HCT116 (cell line): ENCODE measurements around the gene AP5Z1. TPM values are rescaled to one million over a fixed set of nuclear protein-coding genes. Genes with fewer than 3 reads are reported as not detected.

Experiments
- ATAC-seq: fragments of 200-7000 bp; cut with Tn5 transposase; 2 replicates; pipeline ENCODE4 v1.9.1; 2020; ENCODE audit warnings: mild to moderate bottlenecking, moderate library complexity
- BruUV-seq: library from RNA; stranded (reverse); fragments of 400-500 nt; replicated peaks from 2 replicates; lab custom pipeline; 2021; lab: Mats Ljungman, UMichigan
- CTCF ChIA-PET: fragments of 300-600 bp; sonication (Branson Sonifier 250); formaldehyde crosslinking; loops from one replicate; lab custom pipeline; 2021; ENCODE audit warnings: antibody characterized with exemption; lab: Charles Lee
- POLR2A ChIA-PET: fragments of 300-600, 350-600 bp; sonication (Branson Sonifier 250); formaldehyde crosslinking; loops from one replicate; lab custom pipeline; 2021; ENCODE audit warnings: antibody characterized with exemption; lab: Charles Lee
- RAD21 ChIA-PET, 2 experiments: fragments of 300-600 bp; sonication (Branson Sonifier 250); formaldehyde crosslinking; loops; one replicate each; lab custom pipeline; 2023; ENCODE audit warnings: low total read pairs in 2 of 2; ENCODE audit not compliant: uncharacterized antibody in 2 of 2, unreplicated experiment in 2 of 2, low non-redundant PET in 1 of 2; lab: Charles Lee
- DNase-seq: peaks from one replicate; pipeline ENCODE4 v3.0.0-alpha.2; 2010; ENCODE audit warnings: low read depth, low spot score
- H2AFZ ChIP-seq: fragments of 200-600 bp; shearing (Covaris generic), sonication (generic); 2 replicates; pipeline ENCODE4 v1.6.1; 2017; ENCODE audit warnings: low read depth, mixed run types, mixed read lengths, antibody characterized with exemption, low read length; ENCODE audit not compliant: poor library complexity, severe bottlenecking
- H3K27ac ChIP-seq: 2 replicates; pipeline ENCODE4 v1.5.1; 2012; ENCODE audit warnings: low read depth, low read length
- H3K27me3 ChIP-seq: fragments of 200-600 bp; sonication (generic); 2 replicates; pipeline ENCODE4 v1.6.1; 2016; ENCODE audit warnings: mixed run types, low read length, mixed read lengths; ENCODE audit not compliant: insufficient read depth
- H3K36me3 ChIP-seq, 2 experiments: fragments of 200-500 bp in 1 of 2; fragments of 200-600 bp in 1 of 2; sonication (Bioruptor generic) in 1 of 2; sonication (generic) in 1 of 2; 2 replicates each; pipeline versions ENCODE4 v1.5.1 to v1.6.1; 2014 to 2016; ENCODE audit warnings: low read length in 2 of 2, inconsistent platforms in 1 of 2, mixed read lengths in 1 of 2, mixed run types in 1 of 2; ENCODE audit not compliant: insufficient read depth in 2 of 2, control insufficient read depth in 1 of 2
- H3K4me1 ChIP-seq, 2 experiments: fragments of 200-600 bp in 1 of 2; sonication (generic) in 1 of 2; 2 replicates each; pipeline versions ENCODE4 v1.5.1 to v1.6.1; 2012 to 2017; ENCODE audit warnings: low read length in 2 of 2, inconsistent platforms in 1 of 2, mild to moderate bottlenecking in 1 of 2, mixed read lengths in 1 of 2, mixed run types in 1 of 2, moderate library complexity in 1 of 2; ENCODE audit not compliant: insufficient read depth in 2 of 2, control insufficient read depth in 1 of 2
- H3K4me2 ChIP-seq: fragments of 200-600 bp; sonication (generic); 2 replicates; pipeline ENCODE4 v1.6.1; 2017; ENCODE audit warnings: mixed run types, low read length, mixed read lengths
- H3K4me3 ChIP-seq, 2 experiments: fragments of 200-600 bp in 1 of 2; sonication (generic) in 1 of 2; replicated peaks in 1 of 2; 2 replicates each; pipeline ENCODE4 v1.5.1; 2011 to 2016; ENCODE audit warnings: low read length in 2 of 2, control low read depth in 1 of 2, low read depth in 1 of 2, mild to moderate bottlenecking in 1 of 2, mixed read lengths in 1 of 2, mixed run types in 1 of 2
- H3K79me2 ChIP-seq: fragments of 200-600 bp; sonication (generic); 2 replicates; pipeline ENCODE4 v1.6.1; 2017; ENCODE audit warnings: mild to moderate bottlenecking, mixed run types, low read length, moderate library complexity, mixed read lengths; ENCODE audit not compliant: insufficient read depth
- H3K9ac ChIP-seq: fragments of 200-600 bp; sonication (generic); 2 replicates; pipeline ENCODE4 v1.6.1; 2016; ENCODE audit warnings: low read length, mixed read lengths
- H3K9me2 ChIP-seq: fragments of 200-600 bp; sonication (generic), shearing (Covaris generic); 2 replicates; pipeline ENCODE4 v1.6.1; 2017; ENCODE audit warnings: mixed run types, mild to moderate bottlenecking, moderate library complexity; ENCODE audit not compliant: insufficient read depth
- H3K9me3 ChIP-seq, 2 experiments: fragments of 200-500 bp in 1 of 2; fragments of 200-600 bp in 1 of 2; sonication (Bioruptor generic) in 1 of 2; sonication (generic) in 1 of 2; 2 replicates each; pipeline ENCODE4 v1.6.1; 2014 to 2017; ENCODE audit warnings: low read length in 2 of 2, mixed read lengths in 2 of 2, inconsistent platforms in 1 of 2, low read depth in 1 of 2, mild to moderate bottlenecking in 1 of 2, mixed run types in 1 of 2, moderate library complexity in 1 of 2; ENCODE audit not compliant: control insufficient read depth in 1 of 2, insufficient read depth in 1 of 2
- H4K20me1 ChIP-seq: fragments of 200-600 bp; sonication (generic), shearing (Covaris generic); 2 replicates; pipeline ENCODE4 v1.6.1; 2017; ENCODE audit warnings: mixed run types, mild to moderate bottlenecking, moderate library complexity; ENCODE audit not compliant: insufficient read depth
- EGR1 ChIP-seq: IDR thresholded peaks from 2 replicates; pipeline ENCODE4 v1.6.1; 2012; ENCODE audit warnings: low read depth
- EZH2phosphoT487 ChIP-seq: fragments of 200-600 bp; IDR thresholded peaks from 2 replicates; pipeline ENCODE4 v1.6.1; 2018; ENCODE audit warnings: antibody characterized with exemption, borderline replicate concordance
- JUND ChIP-seq: IDR thresholded peaks from 2 replicates; pipeline ENCODE4 v1.6.1; 2012
- RAD21 ChIP-seq: IDR thresholded peaks from 2 replicates; pipeline ENCODE4 v1.6.1; 2012; ENCODE audit warnings: low read depth, mild to moderate bottlenecking
- TCF7L2 ChIP-seq: IDR thresholded peaks from 2 replicates; pipeline ENCODE4 v1.7.0; 2011; ENCODE audit warnings: borderline replicate concordance, inconsistent platforms; ENCODE audit not compliant: insufficient read depth, insufficient read length; ENCODE audit errors: extremely low read depth
- YY1 ChIP-seq: IDR thresholded peaks from 2 replicates; pipeline ENCODE4 v1.6.1; 2011; ENCODE audit warnings: low read length, low read depth, moderate library complexity, mild to moderate bottlenecking; ENCODE audit not compliant: insufficient replicate concordance; ENCODE audit errors: extremely low read depth
- intact Hi-C: fragments of 100-400 bp; cut with micrococcal nuclease; formaldehyde crosslinking; loops from 2 replicates; pipeline ENCODE4 v1.10.0; 2022
- total RNA-seq: library from RNA; stranded (reverse); gene quantifications from one replicate; pipeline ENCODE4 v1.2.1, GENCODE V29; 2021; ENCODE audit not compliant: unreplicated experiment
- TF ChIP-seq, protein P1 (sequence below): IDR thresholded peaks from 2 replicates; pipeline ENCODE4 v1.6.1; 2012; ENCODE audit warnings: low read depth
- TF ChIP-seq, protein P2 (sequence below): IDR thresholded peaks from 2 replicates; pipeline ENCODE4 v1.6.1; 2011; ENCODE audit warnings: mild to moderate bottlenecking, low read length, moderate library complexity; ENCODE audit not compliant: insufficient replicate concordance; ENCODE audit errors: extremely low read depth

Gene AP5Z1
- total RNA-seq, 1 experiment from 2014 or later, result 23.2 TPM

DNA sequence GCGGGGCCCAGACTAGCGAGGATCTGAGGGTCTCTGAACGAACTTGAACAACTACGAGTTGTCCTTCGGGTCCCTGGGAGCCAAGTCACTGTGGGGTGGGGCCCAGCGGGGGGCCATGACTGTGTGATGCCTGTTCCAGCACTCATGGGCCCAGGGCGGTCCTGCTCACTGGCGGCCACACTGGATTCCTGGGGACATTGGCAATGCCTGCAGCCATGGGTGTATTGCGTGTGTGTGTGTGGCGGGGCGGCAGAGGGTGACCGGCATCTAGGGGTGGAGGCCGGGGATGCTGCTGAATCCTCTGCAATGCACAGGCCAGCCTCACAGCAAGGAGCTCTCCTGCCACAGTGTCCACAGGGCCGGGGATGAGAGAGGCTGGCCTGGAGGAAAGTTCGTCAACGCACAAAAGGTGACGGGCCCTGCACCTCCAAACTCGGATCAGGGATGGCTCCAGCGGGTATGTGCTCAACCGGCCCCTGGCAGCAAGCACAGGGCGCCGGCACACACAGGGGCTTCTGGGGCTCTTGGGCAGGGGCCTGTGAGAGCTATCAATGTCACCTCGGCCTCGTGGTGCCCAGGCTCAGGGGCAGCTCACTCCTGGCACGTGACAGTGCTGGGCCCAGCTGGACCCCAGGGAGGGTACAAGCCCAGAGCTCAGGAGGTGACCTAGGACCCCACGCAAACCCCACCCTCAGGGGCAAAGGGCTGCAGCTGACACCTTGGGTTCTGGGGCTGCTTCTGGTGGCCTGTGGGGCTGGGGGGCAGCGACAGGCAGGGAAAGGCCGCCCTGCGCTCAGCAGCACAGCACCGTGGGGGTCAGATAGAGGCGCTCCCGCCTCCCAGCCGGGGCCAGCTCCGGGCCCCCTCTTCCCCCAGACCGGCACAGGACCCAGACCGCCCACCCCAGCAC is 58.5 kb downstream of the AP5Z1 start:
- H3K9me2 ChIP-seq, result no peaks in the 10 kb centered on the region
- ATAC-seq (no peak), DNase-seq (no peak)
- ChIA-PET RAD21 (no interaction called here), POLR2A (no interaction called here), CTCF (no interaction called here)
- H3K27me3 ChIP-seq, result no peaks in the 10 kb centered on the region
- no TSS peak for BruUV-seq
- H3K9me3 ChIP-seq, result no peaks in the 10 kb centered on the region
- TF ChIP-seq EZH2phosphoT487, result no peak
- TF ChIP-seq RAD21, result no peak
- TF ChIP-seq TCF7L2, result no peak
- no peak for TF ChIP-seq EGR1
- TF ChIP-seq, protein P1, sequence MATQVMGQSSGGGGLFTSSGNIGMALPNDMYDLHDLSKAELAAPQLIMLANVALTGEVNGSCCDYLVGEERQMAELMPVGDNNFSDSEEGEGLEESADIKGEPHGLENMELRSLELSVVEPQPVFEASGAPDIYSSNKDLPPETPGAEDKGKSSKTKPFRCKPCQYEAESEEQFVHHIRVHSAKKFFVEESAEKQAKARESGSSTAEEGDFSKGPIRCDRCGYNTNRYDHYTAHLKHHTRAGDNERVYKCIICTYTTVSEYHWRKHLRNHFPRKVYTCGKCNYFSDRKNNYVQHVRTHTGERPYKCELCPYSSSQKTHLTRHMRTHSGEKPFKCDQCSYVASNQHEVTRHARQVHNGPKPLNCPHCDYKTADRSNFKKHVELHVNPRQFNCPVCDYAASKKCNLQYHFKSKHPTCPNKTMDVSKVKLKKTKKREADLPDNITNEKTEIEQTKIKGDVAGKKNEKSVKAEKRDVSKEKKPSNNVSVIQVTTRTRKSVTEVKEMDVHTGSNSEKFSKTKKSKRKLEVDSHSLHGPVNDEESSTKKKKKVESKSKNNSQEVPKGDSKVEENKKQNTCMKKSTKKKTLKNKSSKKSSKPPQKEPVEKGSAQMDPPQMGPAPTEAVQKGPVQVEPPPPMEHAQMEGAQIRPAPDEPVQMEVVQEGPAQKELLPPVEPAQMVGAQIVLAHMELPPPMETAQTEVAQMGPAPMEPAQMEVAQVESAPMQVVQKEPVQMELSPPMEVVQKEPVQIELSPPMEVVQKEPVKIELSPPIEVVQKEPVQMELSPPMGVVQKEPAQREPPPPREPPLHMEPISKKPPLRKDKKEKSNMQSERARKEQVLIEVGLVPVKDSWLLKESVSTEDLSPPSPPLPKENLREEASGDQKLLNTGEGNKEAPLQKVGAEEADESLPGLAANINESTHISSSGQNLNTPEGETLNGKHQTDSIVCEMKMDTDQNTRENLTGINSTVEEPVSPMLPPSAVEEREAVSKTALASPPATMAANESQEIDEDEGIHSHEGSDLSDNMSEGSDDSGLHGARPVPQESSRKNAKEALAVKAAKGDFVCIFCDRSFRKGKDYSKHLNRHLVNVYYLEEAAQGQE, result no peak
- no peak for TF ChIP-seq YY1
- TF ChIP-seq, protein P2, sequence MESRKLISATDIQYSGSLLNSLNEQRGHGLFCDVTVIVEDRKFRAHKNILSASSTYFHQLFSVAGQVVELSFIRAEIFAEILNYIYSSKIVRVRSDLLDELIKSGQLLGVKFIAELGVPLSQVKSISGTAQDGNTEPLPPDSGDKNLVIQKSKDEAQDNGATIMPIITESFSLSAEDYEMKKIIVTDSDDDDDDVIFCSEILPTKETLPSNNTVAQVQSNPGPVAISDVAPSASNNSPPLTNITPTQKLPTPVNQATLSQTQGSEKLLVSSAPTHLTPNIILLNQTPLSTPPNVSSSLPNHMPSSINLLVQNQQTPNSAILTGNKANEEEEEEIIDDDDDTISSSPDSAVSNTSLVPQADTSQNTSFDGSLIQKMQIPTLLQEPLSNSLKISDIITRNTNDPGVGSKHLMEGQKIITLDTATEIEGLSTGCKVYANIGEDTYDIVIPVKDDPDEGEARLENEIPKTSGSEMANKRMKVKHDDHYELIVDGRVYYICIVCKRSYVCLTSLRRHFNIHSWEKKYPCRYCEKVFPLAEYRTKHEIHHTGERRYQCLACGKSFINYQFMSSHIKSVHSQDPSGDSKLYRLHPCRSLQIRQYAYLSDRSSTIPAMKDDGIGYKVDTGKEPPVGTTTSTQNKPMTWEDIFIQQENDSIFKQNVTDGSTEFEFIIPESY, result no peak
- no peak for TF ChIP-seq JUND
- intact Hi-C loops, result no loop called here
- no peaks in the 10 kb centered on the region for H4K20me1 ChIP-seq
- no peaks in the 10 kb centered on the region for H3K36me3 ChIP-seq
- H2AFZ ChIP-seq, result no peak overlapping the region
- no peak overlapping the region for H3K4me2 ChIP-seq
- H3K9ac ChIP-seq, result no peak overlapping the region
- H3K79me2 ChIP-seq, result no peaks in the 10 kb centered on the region
- no peak overlapping the region for H3K4me3 ChIP-seq
- no peaks in the 10 kb centered on the region for H3K4me1 ChIP-seq
- H3K27ac ChIP-seq, result no peak overlapping the region
